Endothelial cell of umbilical vein (primary cell): ENCODE measurements around the gene FAM76B. TPM values are rescaled to one million over a fixed set of nuclear protein-coding genes. Genes with fewer than 3 reads are reported as not detected.

Experiments used
- BruUV-seq: library from RNA; stranded (reverse); fragments of 400-500 nt; replicated peaks from 2 replicates; lab custom pipeline; 2021; lab: Mats Ljungman, UMichigan
- CTCF ChIA-PET: fragments of 300-600, 350-600 bp; sonication (Branson Sonifier 250); formaldehyde crosslinking; loops from one replicate; lab custom pipeline; 2021; ENCODE audit warnings: antibody characterized with exemption, inconsistent platforms; lab: Charles Lee
- POLR2A ChIA-PET: fragments of 300-600, 350-600 bp; sonication (Branson Sonifier 250); formaldehyde crosslinking; loops from one replicate; lab custom pipeline; 2021; ENCODE audit warnings: antibody characterized with exemption, inconsistent platforms; lab: Charles Lee
- DNase-seq: peaks from one replicate; pipeline ENCODE4 v3.0.0-alpha.2; 2011; ENCODE audit warnings: low read depth, low spot score
- FAIRE-seq: peaks from 2 replicates; lab custom pipeline; 2011; peaks lifted over from hg19 to GRCh38; lab: Jason Lieb, UNC
- H2AFZ ChIP-seq: 2 replicates; pipeline ENCODE4 v1.6.0; 2012; ENCODE audit warnings: low read depth, low read length, control low read depth, inconsistent platforms
- H3K27ac ChIP-seq: 2 replicates; pipeline ENCODE4 v1.5.1; 2011; ENCODE audit warnings: low read depth, mild to moderate bottlenecking, control low read depth, low read length, moderate library complexity; ENCODE audit not compliant: insufficient read depth
- H3K27me3 ChIP-seq, 2 experiments: 2 replicates each; pipeline versions ENCODE4 v1.6.0 to v1.6.1; 2011; ENCODE audit warnings: low read length in 2 of 2, mixed read lengths in 1 of 2; ENCODE audit not compliant: control insufficient read depth in 2 of 2, insufficient read depth in 2 of 2
- H3K36me3 ChIP-seq, 2 experiments: 2 replicates in 1 of 2; 3 replicates in 1 of 2; pipeline ENCODE4 v1.5.1; 2011; ENCODE audit warnings: low read length in 2 of 2, mild to moderate bottlenecking in 1 of 2, moderate library complexity in 1 of 2; ENCODE audit not compliant: control insufficient read depth in 2 of 2, insufficient read depth in 2 of 2; ENCODE audit errors: extremely low read depth in 1 of 2
- H3K4me1 ChIP-seq: 3 replicates; pipeline ENCODE4 v1.5.1; 2011; ENCODE audit warnings: mild to moderate bottlenecking, low read length; ENCODE audit not compliant: control insufficient read depth, insufficient read depth; ENCODE audit errors: extremely low read depth
- H3K4me2 ChIP-seq: 2 replicates; pipeline ENCODE4 v1.6.1; 2011; ENCODE audit warnings: low read length, control low read depth, mixed read lengths; ENCODE audit not compliant: insufficient read depth
- H3K4me3 ChIP-seq, 3 experiments: fragments of 200-600 bp in 1 of 3; sonication (generic), shearing (Covaris generic) in 1 of 3; replicated peaks in 1 of 3; 2 replicates each; pipeline ENCODE4 v1.5.1; 2011 to 2016; ENCODE audit warnings: control low read depth in 3 of 3, low read length in 3 of 3, mild to moderate bottlenecking in 2 of 3, inconsistent platforms in 1 of 3, low read depth in 1 of 3, moderate library complexity in 1 of 3; ENCODE audit not compliant: insufficient read depth in 1 of 3
- H3K79me2 ChIP-seq: 2 replicates; pipeline ENCODE4 v1.6.0; 2012; ENCODE audit warnings: low read length, inconsistent platforms; ENCODE audit not compliant: control insufficient read depth, insufficient read depth
- H3K9ac ChIP-seq: replicated peaks from 2 replicates; pipeline ENCODE3; 2011; ENCODE audit warnings: low read length, control low read depth; ENCODE audit not compliant: insufficient read depth; ENCODE audit errors: extremely low read depth
- H3K9me1 ChIP-seq: replicated peaks from 3 replicates; pipeline ENCODE4 v1.6.0; 2011; ENCODE audit warnings: mild to moderate bottlenecking, low read length; ENCODE audit not compliant: control insufficient read depth, insufficient read depth; ENCODE audit errors: extremely low read depth
- H3K9me3 ChIP-seq: replicated peaks from 2 replicates; pipeline ENCODE4 v1.5.1; 2012; ENCODE audit warnings: low read length, inconsistent platforms; ENCODE audit not compliant: control insufficient read depth, insufficient read depth
- H4K20me1 ChIP-seq: replicated peaks from 2 replicates; pipeline ENCODE3; 2011; ENCODE audit warnings: mild to moderate bottlenecking, low read length; ENCODE audit not compliant: control insufficient read depth, insufficient read depth; ENCODE audit errors: extremely low read depth
- EZH2 ChIP-seq: IDR thresholded peaks from 2 replicates; pipeline ENCODE4 v1.6.1; 2012; ENCODE audit warnings: borderline replicate concordance, low read depth, mild to moderate bottlenecking, moderate library complexity, low read length, inconsistent platforms; ENCODE audit not compliant: severe bottlenecking
- FOS ChIP-seq: IDR thresholded peaks from 2 replicates; pipeline ENCODE4 v1.6.1; 2011; ENCODE audit warnings: mild to moderate bottlenecking, low read length, moderate library complexity, borderline replicate concordance; ENCODE audit not compliant: insufficient read depth
- GATA2 ChIP-seq: IDR thresholded peaks from 2 replicates; pipeline ENCODE4 v1.7.0; 2011; ENCODE audit warnings: low read depth, mild to moderate bottlenecking, moderate library complexity, mixed read lengths, low read length; ENCODE audit not compliant: insufficient read length, insufficient read depth
- JUN ChIP-seq: IDR thresholded peaks from 2 replicates; pipeline ENCODE4 v1.6.1; 2011; ENCODE audit warnings: borderline replicate concordance, low read depth; ENCODE audit not compliant: insufficient read length, insufficient read depth
- MYC ChIP-seq: IDR thresholded peaks from one replicate; pipeline ENCODE4 v1.6.1; 2011; ENCODE audit warnings: mild to moderate bottlenecking, low read depth, low read length
- POLR2A ChIP-seq: IDR thresholded peaks from 2 replicates; pipeline ENCODE4 v1.6.1; 2012; ENCODE audit warnings: low read depth, mild to moderate bottlenecking, control low read depth, low read length
- POLR2AphosphoS5 ChIP-seq: IDR thresholded peaks from 2 replicates; pipeline ENCODE4 v1.6.1; 2012; ENCODE audit warnings: low read depth, mild to moderate bottlenecking, control low read depth, low read length, moderate library complexity; ENCODE audit not compliant: insufficient read depth
- dilution Hi-C: fragments of 300-500 bp; cut with MboI; formaldehyde crosslinking; loops from one replicate; pipeline ENCODE4 v1.15.0; 2019; ENCODE audit warnings: low sequenced_read_pairs; ENCODE audit not compliant: extremely low pct_ligation_motif_present
- intact Hi-C: fragments of 100-400 bp; cut with micrococcal nuclease; formaldehyde crosslinking; loops from one replicate; pipeline ENCODE4 v1.10.0; 2022
- polyA plus RNA-seq, 4 experiments: library from polyadenylated mRNA; depleted of rRNA in 3 of 4; stranded (reverse) in 3 of 4; unstranded in 1 of 4; fragments of >200 nt; gene quantifications; 2 replicates each; pipeline versions ENCODE4 v1.2.1 to v1.2.3, GENCODE V29; 2011 to 2012; ENCODE audit warnings: missing spikeins in 1 of 4
- total RNA-seq: library from RNA; stranded (reverse); gene quantifications from 2 replicates; pipeline ENCODE4 v1.2.3, GENCODE V29; 2021
- TF ChIP-seq, protein P1 (sequence below), 2 donors: IDR thresholded peaks; 1 replicate in 1 of 2; 2 replicates in 1 of 2; pipeline ENCODE4 v1.5.1; 2011; ENCODE audit warnings: low read length in 2 of 2, mild to moderate bottlenecking in 2 of 2, moderate library complexity in 2 of 2, control low read depth in 1 of 2, inconsistent platforms in 1 of 2, low read depth in 1 of 2; ENCODE audit not compliant: insufficient read depth in 1 of 2; ENCODE audit errors: extremely low read depth in 1 of 2
- TF ChIP-seq, protein P2 (sequence below): IDR thresholded peaks from 2 replicates; pipeline ENCODE4 v1.6.1; 2011; ENCODE audit not compliant: insufficient read depth, insufficient read length

FAM76B gene
- total and polyA plus RNA-seq, 2 donors (not counting 3 experiments of a cell fraction or from before 2014, with no cell fraction given) = 6.7 to 25.7 TPM

DNA sequence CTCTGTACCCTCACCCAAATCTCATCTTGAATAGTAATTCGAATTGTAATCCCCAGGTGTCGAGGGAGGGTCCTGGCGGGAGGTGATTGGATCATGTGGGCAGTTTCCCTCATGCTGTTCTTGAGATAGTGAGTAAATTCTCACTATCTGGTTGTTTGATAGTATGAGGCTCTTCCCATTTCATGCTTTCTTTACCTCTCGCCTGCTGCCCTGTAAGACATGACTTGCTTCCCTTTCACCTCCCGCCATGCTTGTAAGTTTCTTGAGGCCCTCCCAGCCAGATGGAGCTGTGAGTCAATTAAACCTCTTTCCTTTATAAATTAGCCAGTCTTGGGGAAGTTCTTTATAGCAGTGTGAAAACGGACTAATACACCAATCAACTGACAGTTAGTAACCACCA lies 60.1 kb downstream of the FAM76B start:
- no TSS peak for BruUV-seq
- FAIRE-seq (no peak), DNase-seq (no peak)
- H4K20me1 ChIP-seq = no peaks in the 10 kb centered on the region
- no peaks in the 10 kb centered on the region for H3K9me1 ChIP-seq
- no peak for TF ChIP-seq EZH2
- no peak for TF ChIP-seq POLR2AphosphoS5
- TF ChIP-seq GATA2 = no peak
- TF ChIP-seq POLR2A = no peak
- TF ChIP-seq FOS = no peak
- TF ChIP-seq, protein P1, sequence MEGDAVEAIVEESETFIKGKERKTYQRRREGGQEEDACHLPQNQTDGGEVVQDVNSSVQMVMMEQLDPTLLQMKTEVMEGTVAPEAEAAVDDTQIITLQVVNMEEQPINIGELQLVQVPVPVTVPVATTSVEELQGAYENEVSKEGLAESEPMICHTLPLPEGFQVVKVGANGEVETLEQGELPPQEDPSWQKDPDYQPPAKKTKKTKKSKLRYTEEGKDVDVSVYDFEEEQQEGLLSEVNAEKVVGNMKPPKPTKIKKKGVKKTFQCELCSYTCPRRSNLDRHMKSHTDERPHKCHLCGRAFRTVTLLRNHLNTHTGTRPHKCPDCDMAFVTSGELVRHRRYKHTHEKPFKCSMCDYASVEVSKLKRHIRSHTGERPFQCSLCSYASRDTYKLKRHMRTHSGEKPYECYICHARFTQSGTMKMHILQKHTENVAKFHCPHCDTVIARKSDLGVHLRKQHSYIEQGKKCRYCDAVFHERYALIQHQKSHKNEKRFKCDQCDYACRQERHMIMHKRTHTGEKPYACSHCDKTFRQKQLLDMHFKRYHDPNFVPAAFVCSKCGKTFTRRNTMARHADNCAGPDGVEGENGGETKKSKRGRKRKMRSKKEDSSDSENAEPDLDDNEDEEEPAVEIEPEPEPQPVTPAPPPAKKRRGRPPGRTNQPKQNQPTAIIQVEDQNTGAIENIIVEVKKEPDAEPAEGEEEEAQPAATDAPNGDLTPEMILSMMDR (IDR thresholded peaks at IDR 0.05; ENCODE audit: extremely low read depth in 1 of 2, insufficient read depth in 1 of 2, low read depth in 1 of 2, low read length in 2 of 2) = no peak
- TF ChIP-seq, protein P2, sequence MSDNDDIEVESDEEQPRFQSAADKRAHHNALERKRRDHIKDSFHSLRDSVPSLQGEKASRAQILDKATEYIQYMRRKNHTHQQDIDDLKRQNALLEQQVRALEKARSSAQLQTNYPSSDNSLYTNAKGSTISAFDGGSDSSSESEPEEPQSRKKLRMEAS = no peak
- TF ChIP-seq JUN = no peak
- no peak for TF ChIP-seq MYC
- no peaks in the 10 kb centered on the region for H3K9me3 ChIP-seq
- ChIA-PET CTCF (interaction anchor here (1.3 to 1.4 kb wide), 2 partner anchors 21 to 24 kb away, joined by 3 to 5 read pairs; no protein-coding TSS in a partner anchor), POLR2A (no interaction called here)
- no peaks in the 10 kb centered on the region for H3K36me3 ChIP-seq
- dilution Hi-C loops = no loop called here
- no peak overlapping the region for H3K4me3 ChIP-seq
- no peaks in the 10 kb centered on the region for H3K79me2 ChIP-seq
- H3K27ac ChIP-seq = no peak overlapping the region
- no peak overlapping the region for H2AFZ ChIP-seq
- intact Hi-C loops = no loop called here
- no peaks in the 10 kb centered on the region for H3K4me1 ChIP-seq
- no peak overlapping the region for H3K4me2 ChIP-seq
- no peak overlapping the region for H3K9ac ChIP-seq
- H3K27me3 ChIP-seq = peaks cover 0 to 4% of the 10 kb centered on the region in 2 experiments
